Esophagus muscularis mucosa (tissue), 4 donors: Measurements from ENCODE around the gene DYNLT2. TPM values are rescaled to one million over a fixed set of nuclear protein-coding genes. Genes with fewer than 3 reads are reported as not detected.
"Not testable (repeated sequence)": the region's sequence is repeated elsewhere in the genome, so short reads cannot be mapped to it uniquely, and the experiment has no call there.

Source experiments
- DNase-seq: peaks from one replicate; pipeline ENCODE4 v3.0.0-alpha.2; 2017; ENCODE audit errors: extremely low spot score
- H3K27ac ChIP-seq, 4 donors: fragments of 200-600 bp; sonication (generic); replicated peaks in 1 of 4; 1 replicate in 3 of 4; 2 replicates in 1 of 4; pipeline ENCODE4 v1.5.1; 2016 to 2019; ENCODE audit warnings: mild to moderate bottlenecking in 1 of 4
- H3K27me3 ChIP-seq, 4 donors: fragments of 200-600 bp; sonication (generic); one replicate each; pipeline versions ENCODE4 v1.5.1 to v1.6.0; 2016 to 2019
- H3K36me3 ChIP-seq, 4 donors: fragments of 200-600 bp; sonication (generic); one replicate each; pipeline ENCODE4 v1.5.1; 2016 to 2019
- H3K4me1 ChIP-seq, 4 donors: fragments of 200-600 bp; sonication (generic); one replicate each; pipeline ENCODE4 v1.5.1; 2016 to 2019
- H3K4me3 ChIP-seq, 4 donors: fragments of 200-600 bp; sonication (generic); 1 replicate in 2 of 4; 2 replicates in 2 of 4; pipeline ENCODE4 v1.5.1; 2016 to 2019; ENCODE audit warnings: mild to moderate bottlenecking in 4 of 4, moderate library complexity in 1 of 4
- H3K9me3 ChIP-seq, 4 donors: fragments of 200-600 bp; sonication (generic); 1 replicate in 3 of 4; 2 replicates in 1 of 4; pipeline ENCODE4 v1.5.1; 2016 to 2019
- EP300 ChIP-seq: sonication (generic); formaldehyde crosslinking; IDR thresholded peaks from one replicate; pipeline ENCODE4 v1.6.1; 2017; ENCODE audit warnings: antibody characterized with exemption
- POLR2A ChIP-seq: fragments of 450-650 bp; IDR thresholded peaks from one replicate; pipeline ENCODE4 v1.6.1; 2017; ENCODE audit warnings: antibody characterized with exemption, moderate library complexity, mild to moderate bottlenecking, low read depth
- POLR2AphosphoS5 ChIP-seq, 2 donors: sonication (generic); formaldehyde crosslinking; IDR thresholded peaks; one replicate each; pipeline ENCODE4 v1.6.1; 2017; ENCODE audit warnings: antibody characterized with exemption in 2 of 2
- WGBS: methylation state at CpG from one replicate; pipeline ENCODE4 v1.1.5; 2018; 5-methylcytosine and 5-hydroxymethylcytosine counted together
- intact Hi-C: fragments of 100-400 bp; cut with DNase I; formaldehyde crosslinking; loops from one replicate; pipeline ENCODE4 v1.15.1; 2023
- total RNA-seq, 4 donors: library from RNA; depleted of rRNA; stranded (reverse); fragments of >200 nt; gene quantifications; one replicate each; pipeline versions ENCODE4 v1.1.0 to v1.2.1, GENCODE V29; 2016
- TF ChIP-seq, protein P1 (sequence below), 3 experiments: fragments of 200-600 bp in 2 of 3; fragments of 450-650 bp in 1 of 3; sonication (generic) in 2 of 3; IDR thresholded peaks; one replicate each; pipeline ENCODE4 v1.5.1; 2017 to 2019; ENCODE audit warnings: antibody characterized with exemption in 3 of 3, mild to moderate bottlenecking in 2 of 3, moderate library complexity in 1 of 3

The DYNLT2 gene
- total RNA-seq, 4 donors from 2014 or later: 0.57 to 3.3 (median 1.5) TPM

DNA sequence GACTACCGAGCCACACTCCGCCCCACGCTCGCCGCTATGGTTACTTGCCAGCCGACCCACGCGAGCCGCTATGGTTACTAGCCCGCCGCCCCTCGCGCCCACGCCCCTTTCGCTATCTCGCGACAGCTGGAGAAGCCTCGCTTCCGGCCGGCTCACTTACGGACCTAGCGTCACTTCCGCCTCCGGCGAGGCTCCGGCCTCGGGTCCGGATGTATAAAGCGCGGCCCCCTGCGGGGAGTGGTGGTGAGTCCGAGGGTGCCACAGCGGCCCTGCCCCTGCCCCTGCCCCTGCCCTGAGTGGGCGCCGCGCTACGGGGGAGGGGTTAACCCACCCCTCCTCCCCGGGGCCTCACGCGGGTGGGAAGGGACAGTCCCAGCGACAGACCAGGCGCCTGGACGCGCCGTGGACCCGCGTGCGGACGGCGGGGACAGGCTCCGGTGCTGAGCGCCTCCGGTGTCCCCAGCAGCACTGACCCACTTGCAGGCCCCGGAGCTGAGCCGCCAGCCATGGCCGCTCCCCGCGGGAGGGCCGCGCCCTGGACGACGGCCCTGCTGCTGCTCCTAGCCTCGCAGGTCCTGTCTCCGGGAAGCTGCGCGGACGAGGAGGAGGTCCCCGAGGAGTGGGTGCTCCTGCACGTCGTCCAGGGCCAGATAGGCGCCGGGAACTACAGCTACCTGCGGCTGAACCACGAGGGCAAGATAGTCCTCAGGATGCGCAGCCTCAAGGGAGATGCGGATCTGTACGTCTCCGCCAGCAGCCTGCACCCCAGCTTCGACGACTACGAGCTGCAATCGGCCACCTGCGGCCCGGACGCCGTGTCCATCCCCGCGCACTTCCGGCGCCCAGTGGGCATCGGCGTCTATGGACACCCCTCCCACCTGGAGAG lies 49.2 kb downstream of the DYNLT2 start, which contains the start of the genes C6orf120 and WDR27:
C6orf120 (plus strand) TSS at position 173 of the 886 bp plus-strand sequence; CDS start at position 507, 334 bp downstream.
WDR27 (minus strand) TSS at position 76 of the 886 bp plus-strand sequence. CDS start 13,024 bp downstream, outside the sequence.
- TF ChIP-seq, protein P1, sequence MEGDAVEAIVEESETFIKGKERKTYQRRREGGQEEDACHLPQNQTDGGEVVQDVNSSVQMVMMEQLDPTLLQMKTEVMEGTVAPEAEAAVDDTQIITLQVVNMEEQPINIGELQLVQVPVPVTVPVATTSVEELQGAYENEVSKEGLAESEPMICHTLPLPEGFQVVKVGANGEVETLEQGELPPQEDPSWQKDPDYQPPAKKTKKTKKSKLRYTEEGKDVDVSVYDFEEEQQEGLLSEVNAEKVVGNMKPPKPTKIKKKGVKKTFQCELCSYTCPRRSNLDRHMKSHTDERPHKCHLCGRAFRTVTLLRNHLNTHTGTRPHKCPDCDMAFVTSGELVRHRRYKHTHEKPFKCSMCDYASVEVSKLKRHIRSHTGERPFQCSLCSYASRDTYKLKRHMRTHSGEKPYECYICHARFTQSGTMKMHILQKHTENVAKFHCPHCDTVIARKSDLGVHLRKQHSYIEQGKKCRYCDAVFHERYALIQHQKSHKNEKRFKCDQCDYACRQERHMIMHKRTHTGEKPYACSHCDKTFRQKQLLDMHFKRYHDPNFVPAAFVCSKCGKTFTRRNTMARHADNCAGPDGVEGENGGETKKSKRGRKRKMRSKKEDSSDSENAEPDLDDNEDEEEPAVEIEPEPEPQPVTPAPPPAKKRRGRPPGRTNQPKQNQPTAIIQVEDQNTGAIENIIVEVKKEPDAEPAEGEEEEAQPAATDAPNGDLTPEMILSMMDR (IDR thresholded peaks at IDR 0.05): peak in 1 of 3 experiments; percentile 15
- TF ChIP-seq EP300 (no peak), POLR2AphosphoS5 (IDR thresholded peaks at IDR 0.05) (peak; percentile 98 to 99), POLR2A (peak; percentile 82)
- peak within 1 kb of the TSS; percentile 83 to 99 (median 96) for H3K4me3 ChIP-seq
- intact Hi-C loops: loop anchor here (2.0 kb wide), 2 partner anchors 21 to 49 kb away; partner anchors contain the start of genes DYNLT2 and ERMARD
- no peaks in the 10 kb centered on the region for H3K27me3 ChIP-seq
- peak within 1 kb of the TSS; percentile 96 to 99 (median 96) for H3K27ac ChIP-seq
- peaks cover 0 to 17% (median 12%) of the 10 kb centered on the region in 4 donors for H3K36me3 ChIP-seq
- H3K4me1 ChIP-seq: peaks cover 30 to 63% (median 48%) of the 10 kb centered on the region in 4 donors
- peak; percentile 99 for DNase-seq
- no peaks in the 10 kb centered on the region for H3K9me3 ChIP-seq
- no CpG with 5 or more reads among the region's 92 CpGs for WGBS

DNA sequence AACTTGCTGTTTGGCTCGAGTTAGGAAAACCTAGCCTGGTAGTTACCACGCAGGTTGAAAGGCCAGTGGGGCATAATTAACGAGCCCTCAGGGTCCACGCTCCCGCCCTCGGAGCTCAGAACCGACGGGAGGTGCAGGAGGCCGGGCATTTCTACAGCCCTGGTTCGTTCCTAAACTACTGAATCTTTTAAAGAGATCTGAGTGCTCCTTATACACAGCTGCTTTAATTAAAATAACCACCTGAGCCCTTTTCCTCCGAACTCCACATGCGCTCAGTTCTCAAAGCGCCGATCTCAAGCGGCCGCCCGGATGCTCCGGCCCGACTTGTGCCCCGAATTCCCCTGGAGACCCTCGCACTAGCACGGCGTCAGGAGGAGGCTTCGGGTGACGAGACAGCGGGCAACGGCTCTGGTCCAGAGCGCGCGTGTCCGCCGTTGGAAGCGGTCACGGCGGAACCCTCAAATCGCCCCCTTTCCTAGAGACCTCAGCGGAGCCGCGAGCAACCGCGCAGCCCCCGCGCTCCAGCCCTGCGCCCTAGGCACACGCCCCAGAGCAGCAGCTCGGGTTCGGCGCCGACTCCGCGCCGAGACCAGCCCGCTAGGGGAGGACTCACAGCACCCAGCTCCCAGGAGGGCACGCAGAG lies 49.9 kb downstream of the DYNLT2 start:
- H3K27me3 ChIP-seq: no peaks in the 10 kb centered on the region
- H3K27ac ChIP-seq: peak overlapping the region; percentile 96 to 99 (median 96)
- TF ChIP-seq POLR2AphosphoS5 (IDR thresholded peaks at IDR 0.05) (no peak), EP300 (no peak)
- TF ChIP-seq, protein P1 (IDR thresholded peaks at IDR 0.05): no peak
- H3K9me3 ChIP-seq: no peaks in the 10 kb centered on the region
- peaks cover 30 to 63% (median 48%) of the 10 kb centered on the region in 4 donors for H3K4me1 ChIP-seq
- peaks cover 0 to 17% (median 12%) of the 10 kb centered on the region in 4 donors for H3K36me3 ChIP-seq
- WGBS: 0% methylated on average over 16 of the region's 54 CpGs
- no peak for DNase-seq
- intact Hi-C loops: loop anchor here (2.0 kb wide), 1 partner anchor 49 kb away; the partner anchor contains the start of genes DYNLT2 and ERMARD
- peak overlapping the region; percentile 83 to 99 (median 96) for H3K4me3 ChIP-seq

GRCh38 chr6:169700296-169700695 lies 51.1 kb downstream of the DYNLT2 start:
- WGBS: 54% methylated on average over 5 of the region's 5 CpGs
- TF ChIP-seq, protein P1 (IDR thresholded peaks at IDR 0.05): no peak
- no peak for TF ChIP-seq POLR2A
- no peak for TF ChIP-seq POLR2AphosphoS5 (IDR thresholded peaks at IDR 0.05)
- TF ChIP-seq EP300: no peak
- H3K27ac ChIP-seq: no peak overlapping the region
- H3K4me1 ChIP-seq: peaks cover 24 to 56% (median 44%) of the 10 kb centered on the region in 4 donors
- peak overlapping the region in 1 of 4 donors; percentile 96 for H3K4me3 ChIP-seq
- no peak for DNase-seq
- peaks cover 0 to 15% (median 8%) of the 10 kb centered on the region in 4 donors for H3K36me3 ChIP-seq
- no peaks in the 10 kb centered on the region for H3K9me3 ChIP-seq
- intact Hi-C loops: loop anchor here (2.0 kb wide), 1 partner anchor 51 kb away; the partner anchor contains the start of genes DYNLT2 and ERMARD
- H3K27me3 ChIP-seq: no peaks in the 10 kb centered on the region

DNA sequence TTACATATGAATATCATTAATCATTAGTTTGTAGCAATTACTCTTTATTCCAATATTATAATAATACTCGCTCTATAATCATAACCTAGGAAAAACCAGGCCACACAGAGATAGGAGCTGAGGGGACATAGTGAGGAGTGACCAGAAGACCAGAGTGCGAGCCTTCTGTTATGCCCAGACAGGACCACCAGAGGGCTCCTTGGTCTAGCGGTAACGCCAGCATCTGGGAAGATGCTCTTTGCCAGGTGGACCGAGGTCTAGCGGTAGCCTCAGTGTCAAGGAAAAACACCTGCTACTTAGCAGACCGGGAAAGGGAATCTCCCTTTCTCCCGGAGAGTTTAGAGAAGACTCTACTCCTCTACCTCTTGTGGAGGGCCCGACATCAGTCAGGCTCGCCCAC lies 54.3 kb downstream of the DYNLT2 start:
- H3K4me3 ChIP-seq, H3K9me3 ChIP-seq, DNase-seq, H3K36me3 ChIP-seq, H3K27me3 ChIP-seq, H3K27ac ChIP-seq, intact Hi-C loops: not testable (repeated sequence)
- peaks cover 4 to 26% (median 15%) of the 10 kb centered on the region in 4 donors for H3K4me1 ChIP-seq
- 77% methylated on average over 10 of the region's 10 CpGs for WGBS
- TF ChIP-seq, protein P1 (IDR thresholded peaks at IDR 0.05): peak; percentile 44 to 67 (median 49)
